Tibial nerve (tissue), 4 donors: ENCODE measurements around the gene OR10W1. TPM values are rescaled to one million over a fixed set of nuclear protein-coding genes. Genes with fewer than 3 reads are reported as not detected.

Source experiments
- DNase-seq, 2 donors: peaks; one replicate each; pipeline ENCODE4 v3.0.0-alpha.2; 2019; ENCODE audit warnings: low spot score in 2 of 2
- H3K27ac ChIP-seq, 4 donors: fragments of 200-600 bp; sonication (generic) in 3 of 4; one replicate each; pipeline ENCODE4 v1.5.1; 2017 to 2019; ENCODE audit warnings: mild to moderate bottlenecking in 1 of 4
- H3K27me3 ChIP-seq, 2 donors: fragments of 200-600 bp; sonication (generic) in 1 of 2; one replicate each; pipeline versions ENCODE4 v1.5.1 to v1.6.0; 2017 to 2019
- H3K36me3 ChIP-seq, 3 donors: fragments of 200-600 bp; sonication (generic); one replicate each; pipeline ENCODE4 v1.5.1; 2018 to 2019
- H3K4me1 ChIP-seq, 4 donors: fragments of 200-600 bp; sonication (generic) in 3 of 4; one replicate each; pipeline ENCODE4 v1.5.1; 2017 to 2019
- H3K4me3 ChIP-seq, 4 donors: fragments of 200-600 bp; sonication (generic) in 3 of 4; one replicate each; pipeline ENCODE4 v1.5.1; 2017 to 2019; ENCODE audit warnings: mild to moderate bottlenecking in 1 of 4, moderate library complexity in 1 of 4
- H3K9me3 ChIP-seq, 4 donors: fragments of 200-600 bp; sonication (generic) in 3 of 4; one replicate each; pipeline ENCODE4 v1.5.1; 2017 to 2019
- EP300 ChIP-seq, 2 donors: sonication (generic); formaldehyde crosslinking; IDR thresholded peaks; one replicate each; pipeline ENCODE4 v1.6.1; 2017; ENCODE audit warnings: antibody characterized with exemption in 2 of 2, mild to moderate bottlenecking in 1 of 2
- POLR2A ChIP-seq, 2 donors: fragments of 450-650 bp; IDR thresholded peaks; one replicate each; pipeline ENCODE4 v1.6.1; 2017; ENCODE audit warnings: antibody characterized with exemption in 2 of 2, mild to moderate bottlenecking in 2 of 2, moderate library complexity in 2 of 2
- WGBS, 2 donors: methylation state at CpG; one replicate each; pipeline ENCODE4 v1.1.5; 2018; 5-methylcytosine and 5-hydroxymethylcytosine counted together
- total RNA-seq, 4 donors: library from RNA; depleted of rRNA; stranded (reverse); fragments of >200 nt; gene quantifications; one replicate each; pipeline ENCODE4 v1.1.0, GENCODE V29; 2016
- TF ChIP-seq, protein P1 (sequence below), 5 experiments: fragments of 200-600 bp in 3 of 5; fragments of 450-650 bp in 2 of 5; sonication (generic) in 3 of 5; IDR thresholded peaks; one replicate each; pipeline ENCODE4 v1.5.1; 2016 to 2019; ENCODE audit warnings: antibody characterized with exemption in 5 of 5, mild to moderate bottlenecking in 3 of 5, moderate library complexity in 2 of 5

OR10W1 gene, protein sequence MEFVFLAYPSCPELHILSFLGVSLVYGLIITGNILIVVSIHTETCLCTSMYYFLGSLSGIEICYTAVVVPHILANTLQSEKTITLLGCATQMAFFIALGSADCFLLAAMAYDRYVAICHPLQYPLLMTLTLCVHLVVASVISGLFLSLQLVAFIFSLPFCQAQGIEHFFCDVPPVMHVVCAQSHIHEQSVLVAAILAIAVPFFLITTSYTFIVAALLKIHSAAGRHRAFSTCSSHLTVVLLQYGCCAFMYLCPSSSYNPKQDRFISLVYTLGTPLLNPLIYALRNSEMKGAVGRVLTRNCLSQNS
- total RNA-seq = not detected

DNA sequence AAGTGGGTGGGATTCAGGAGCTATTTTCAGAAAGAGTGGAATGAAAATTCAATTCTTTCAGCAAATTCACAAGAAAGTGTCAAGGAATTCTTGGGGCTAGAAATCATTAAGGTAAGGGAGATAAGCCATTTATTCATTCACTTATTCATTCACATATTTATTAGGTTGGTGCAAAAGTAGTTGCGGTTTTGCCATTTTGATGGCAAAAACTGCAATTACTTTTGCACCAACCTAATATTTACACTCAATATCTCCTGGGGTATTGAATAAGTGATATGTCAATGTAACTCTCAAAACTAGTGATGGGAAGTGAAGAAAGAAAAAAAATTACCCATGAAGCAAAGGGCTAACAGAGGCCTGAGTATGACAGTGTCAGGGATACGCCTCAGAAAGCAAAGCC, at the start of gene OR10W1:
OR10W1 (minus strand) TSS at position 119 of the 400 bp plus-strand sequence. CDS start 402 bp downstream, outside the sequence.
- WGBS, 2 donors = 86 to 91% methylated on average over 2 of the region's 2 CpGs
- Histone ChIP-seq H3K27me3 (no peaks in the 10 kb centered on the region), H3K9me3 (no peaks in the 10 kb centered on the region), H3K4me1 (no peaks in the 10 kb centered on the region), H3K4me3 (no peak within 1 kb of the TSS), H3K36me3 (no peaks in the 10 kb centered on the region), H3K27ac (no peak within 1 kb of the TSS)
- TF ChIP-seq, protein P1, sequence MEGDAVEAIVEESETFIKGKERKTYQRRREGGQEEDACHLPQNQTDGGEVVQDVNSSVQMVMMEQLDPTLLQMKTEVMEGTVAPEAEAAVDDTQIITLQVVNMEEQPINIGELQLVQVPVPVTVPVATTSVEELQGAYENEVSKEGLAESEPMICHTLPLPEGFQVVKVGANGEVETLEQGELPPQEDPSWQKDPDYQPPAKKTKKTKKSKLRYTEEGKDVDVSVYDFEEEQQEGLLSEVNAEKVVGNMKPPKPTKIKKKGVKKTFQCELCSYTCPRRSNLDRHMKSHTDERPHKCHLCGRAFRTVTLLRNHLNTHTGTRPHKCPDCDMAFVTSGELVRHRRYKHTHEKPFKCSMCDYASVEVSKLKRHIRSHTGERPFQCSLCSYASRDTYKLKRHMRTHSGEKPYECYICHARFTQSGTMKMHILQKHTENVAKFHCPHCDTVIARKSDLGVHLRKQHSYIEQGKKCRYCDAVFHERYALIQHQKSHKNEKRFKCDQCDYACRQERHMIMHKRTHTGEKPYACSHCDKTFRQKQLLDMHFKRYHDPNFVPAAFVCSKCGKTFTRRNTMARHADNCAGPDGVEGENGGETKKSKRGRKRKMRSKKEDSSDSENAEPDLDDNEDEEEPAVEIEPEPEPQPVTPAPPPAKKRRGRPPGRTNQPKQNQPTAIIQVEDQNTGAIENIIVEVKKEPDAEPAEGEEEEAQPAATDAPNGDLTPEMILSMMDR (IDR thresholded peaks at IDR 0.05) = no peak
- TF ChIP-seq EP300 (IDR thresholded peaks at IDR 0.05) = no peak
- DNase-seq = no peak

DNA sequence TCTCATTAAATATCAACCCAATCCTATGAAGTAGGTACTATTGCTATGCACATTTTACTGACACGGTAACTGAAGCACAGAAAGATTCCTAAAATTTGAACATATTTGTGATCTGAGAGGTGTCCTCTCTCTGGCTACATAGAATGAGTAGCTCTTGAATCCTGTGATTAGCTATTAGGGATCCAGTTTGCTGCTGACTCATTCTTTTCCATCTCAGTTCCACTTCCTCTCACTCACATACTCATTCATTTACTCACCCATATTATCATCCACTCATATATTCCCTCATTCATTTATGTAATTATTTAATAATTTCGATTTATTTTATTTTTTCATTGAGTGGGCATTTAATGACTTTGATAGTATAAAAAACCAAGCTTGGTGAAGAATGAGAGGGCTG, 48.1 kb upstream of the OR10W1 start:
- Histone ChIP-seq H3K4me3 (no peak overlapping the region), H3K4me1 (no peaks in the 10 kb centered on the region), H3K9me3 (no peaks in the 10 kb centered on the region), H3K27ac (no peak overlapping the region), H3K27me3 (no peaks in the 10 kb centered on the region), H3K36me3 (no peaks in the 10 kb centered on the region)
- TF ChIP-seq, protein P1 (IDR thresholded peaks at IDR 0.05) = no peak
- TF ChIP-seq POLR2A (IDR thresholded peaks at IDR 0.05) (no peak), EP300 (IDR thresholded peaks at IDR 0.05) (no peak)
- 75 to 78% methylated on average over 2 of the region's 2 CpGs for WGBS, 2 donors
- DNase-seq = no peak

DNA sequence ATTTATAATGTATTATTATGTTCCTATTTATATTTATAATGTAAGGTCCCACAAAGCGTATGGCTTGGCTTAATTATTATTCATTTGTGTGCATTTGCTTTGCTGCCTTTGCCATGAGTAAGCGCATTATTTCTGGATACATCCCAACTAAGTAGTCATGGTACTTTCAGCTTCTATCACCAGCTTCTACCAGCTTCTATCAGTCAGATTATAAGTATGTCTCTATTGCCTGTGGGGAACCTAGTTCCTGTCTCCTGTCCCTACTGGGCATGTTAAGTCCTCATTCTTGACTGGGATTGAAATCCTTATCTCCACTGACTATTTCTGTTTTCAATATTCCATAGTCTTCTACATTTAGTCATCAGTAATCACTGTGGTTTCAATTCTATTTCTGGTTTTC, 33.5 kb upstream of the OR10W1 start:
- Histone ChIP-seq H3K27me3 (no peaks in the 10 kb centered on the region), H3K36me3 (no peaks in the 10 kb centered on the region), H3K27ac (no peak overlapping the region), H3K4me1 (no peaks in the 10 kb centered on the region), H3K4me3 (no peak overlapping the region), H3K9me3 (no peaks in the 10 kb centered on the region)
- TF ChIP-seq POLR2A (IDR thresholded peaks at IDR 0.05) (no peak), EP300 (IDR thresholded peaks at IDR 0.05) (no peak)
- TF ChIP-seq, protein P1 (IDR thresholded peaks at IDR 0.05) = no peak
- no peak for DNase-seq
- WGBS, 2 donors = 90 to 94% methylated on average over 2 of the region's 2 CpGs

DNA sequence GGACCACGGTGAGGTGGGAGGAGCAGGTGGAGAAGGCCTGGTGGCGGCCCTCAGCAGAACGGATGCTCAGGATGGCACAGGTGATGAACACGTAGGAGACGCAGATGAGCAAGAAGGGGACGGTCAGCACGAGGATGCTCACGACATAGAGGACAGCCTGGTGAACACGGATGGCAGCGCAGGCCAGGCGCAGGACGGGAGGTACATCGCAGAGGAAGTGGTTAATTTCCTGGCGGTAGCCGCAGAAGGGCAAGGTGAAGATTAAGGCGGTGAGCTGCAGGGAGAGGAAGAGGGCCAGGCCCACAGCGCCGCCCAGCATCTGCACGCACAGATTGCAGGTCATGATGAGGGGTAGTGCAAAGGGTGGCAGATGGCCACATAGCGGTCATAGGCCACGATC, 24.0 kb upstream of the OR10W1 start:
- no peak overlapping the region for H3K27ac ChIP-seq
- H3K27me3 ChIP-seq = no peaks in the 10 kb centered on the region
- DNase-seq = no peak
- no peaks in the 10 kb centered on the region for H3K4me1 ChIP-seq
- 91 to 95% methylated on average over 21 of the region's 21 CpGs for WGBS, 2 donors
- H3K9me3 ChIP-seq = peaks cover 0 to 9% (median 0%) of the 10 kb centered on the region in 4 donors
- H3K36me3 ChIP-seq = no peaks in the 10 kb centered on the region
- no peak overlapping the region for H3K4me3 ChIP-seq
- TF ChIP-seq, protein P1 (IDR thresholded peaks at IDR 0.05) = no peak
- TF ChIP-seq POLR2A (IDR thresholded peaks at IDR 0.05) = no peak

DNA sequence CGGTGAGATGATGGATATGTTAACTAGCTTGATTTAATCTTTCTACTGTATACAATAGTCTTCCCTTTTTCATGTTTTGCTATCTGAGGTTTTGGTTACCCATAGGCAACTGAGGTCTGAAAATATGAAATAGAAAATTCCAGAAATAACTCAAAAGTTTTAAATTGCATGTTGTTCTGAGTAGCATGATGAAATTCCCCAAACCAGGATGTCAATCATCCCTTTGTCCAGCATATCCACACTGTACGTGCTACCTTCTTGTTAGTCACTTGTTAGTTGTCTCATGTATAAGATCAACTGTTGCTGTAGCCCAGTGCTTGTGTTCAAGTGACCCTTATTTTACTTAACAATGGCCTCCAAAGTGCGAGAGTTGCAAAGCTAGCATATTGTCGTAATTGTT, 21.2 kb upstream of the OR10W1 start:
- Histone ChIP-seq H3K4me3 (no peak overlapping the region), H3K36me3 (no peaks in the 10 kb centered on the region), H3K27me3 (no peaks in the 10 kb centered on the region), H3K4me1 (no peaks in the 10 kb centered on the region), H3K27ac (no peak overlapping the region), H3K9me3 (peaks cover 0 to 18% (median 0%) of the 10 kb centered on the region in 4 donors)
- TF ChIP-seq EP300 (IDR thresholded peaks at IDR 0.05) (no peak), POLR2A (IDR thresholded peaks at IDR 0.05) (no peak)
- TF ChIP-seq, protein P1 (IDR thresholded peaks at IDR 0.05) = no peak
- no peak for DNase-seq
- WGBS, 2 donors = 39 to 58% methylated on average over 4 of the region's 4 CpGs
